OCI-LY1 (cell line): ENCODE data around the gene IFT25.

ENCODE experiments used
- EZH2 ChIP-seq: fragments of 200-600 bp; sonication (generic), shearing (Covaris generic); IDR thresholded peaks from 2 replicates; pipeline ENCODE4 v1.8.0; 2017; ENCODE audit warnings: borderline replicate concordance, mixed run types, mild to moderate bottlenecking, antibody characterized with exemption, low read length, moderate library complexity, mixed read lengths
- TF ChIP-seq, protein P1 (sequence below): fragments of 200-600 bp; sonication (generic), shearing (Covaris generic); IDR thresholded peaks from 2 replicates; pipeline ENCODE4 v1.5.1; 2017; ENCODE audit warnings: mild to moderate bottlenecking, antibody characterized with exemption, low read length, moderate library complexity, mixed read lengths

DNA sequence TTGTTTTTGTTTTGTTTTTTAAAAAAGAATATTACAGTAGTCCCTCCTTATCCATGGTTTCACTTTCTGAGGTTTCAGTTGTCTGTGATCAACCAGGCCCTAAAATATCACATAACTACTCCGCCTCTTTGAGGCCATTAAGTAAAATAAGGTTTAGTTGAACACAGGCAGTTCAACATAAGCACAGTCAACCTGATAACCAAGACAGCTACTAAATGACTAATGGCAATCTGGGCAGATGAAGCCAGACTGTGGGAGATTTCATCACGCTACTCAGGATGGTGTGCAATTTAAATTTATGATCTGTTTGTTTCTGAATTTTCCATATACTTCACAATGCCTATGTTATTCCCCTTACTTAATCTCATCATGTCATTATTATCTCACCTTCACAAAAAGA is 42.4 kb upstream of the IFT25 start:
- no peak for TF ChIP-seq EZH2
- TF ChIP-seq, protein P1, sequence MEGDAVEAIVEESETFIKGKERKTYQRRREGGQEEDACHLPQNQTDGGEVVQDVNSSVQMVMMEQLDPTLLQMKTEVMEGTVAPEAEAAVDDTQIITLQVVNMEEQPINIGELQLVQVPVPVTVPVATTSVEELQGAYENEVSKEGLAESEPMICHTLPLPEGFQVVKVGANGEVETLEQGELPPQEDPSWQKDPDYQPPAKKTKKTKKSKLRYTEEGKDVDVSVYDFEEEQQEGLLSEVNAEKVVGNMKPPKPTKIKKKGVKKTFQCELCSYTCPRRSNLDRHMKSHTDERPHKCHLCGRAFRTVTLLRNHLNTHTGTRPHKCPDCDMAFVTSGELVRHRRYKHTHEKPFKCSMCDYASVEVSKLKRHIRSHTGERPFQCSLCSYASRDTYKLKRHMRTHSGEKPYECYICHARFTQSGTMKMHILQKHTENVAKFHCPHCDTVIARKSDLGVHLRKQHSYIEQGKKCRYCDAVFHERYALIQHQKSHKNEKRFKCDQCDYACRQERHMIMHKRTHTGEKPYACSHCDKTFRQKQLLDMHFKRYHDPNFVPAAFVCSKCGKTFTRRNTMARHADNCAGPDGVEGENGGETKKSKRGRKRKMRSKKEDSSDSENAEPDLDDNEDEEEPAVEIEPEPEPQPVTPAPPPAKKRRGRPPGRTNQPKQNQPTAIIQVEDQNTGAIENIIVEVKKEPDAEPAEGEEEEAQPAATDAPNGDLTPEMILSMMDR: no peak
